GM18907 (cell line): ENCODE data around the gene PREB.
A peak's percentile ranks its signal among the peaks of the same experiment; 100 is the strongest.
"Not testable (repeated sequence)": the region's sequence is repeated elsewhere in the genome, so short reads cannot be mapped to it uniquely, and the experiment has no call there.

Experiments
- ATAC-seq: cut with Tn5 transposase; IDR thresholded peaks from one replicate; pipeline ENCODE4 v1.9.1; 2021; ENCODE audit warnings: mild to moderate bottlenecking, moderate library complexity; ENCODE audit not compliant: unreplicated experiment

Gene PREB, protein sequence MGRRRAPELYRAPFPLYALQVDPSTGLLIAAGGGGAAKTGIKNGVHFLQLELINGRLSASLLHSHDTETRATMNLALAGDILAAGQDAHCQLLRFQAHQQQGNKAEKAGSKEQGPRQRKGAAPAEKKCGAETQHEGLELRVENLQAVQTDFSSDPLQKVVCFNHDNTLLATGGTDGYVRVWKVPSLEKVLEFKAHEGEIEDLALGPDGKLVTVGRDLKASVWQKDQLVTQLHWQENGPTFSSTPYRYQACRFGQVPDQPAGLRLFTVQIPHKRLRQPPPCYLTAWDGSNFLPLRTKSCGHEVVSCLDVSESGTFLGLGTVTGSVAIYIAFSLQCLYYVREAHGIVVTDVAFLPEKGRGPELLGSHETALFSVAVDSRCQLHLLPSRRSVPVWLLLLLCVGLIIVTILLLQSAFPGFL

GRCh38 chr2:27133905-27134780 is at the start of gene PREB:
Gene PREB, minus strand, starts transcription at chr2:27134636. Its CDS starts 215 bp downstream, at chr2:27134421.
- ATAC-seq = peak; percentile 80

DNA sequence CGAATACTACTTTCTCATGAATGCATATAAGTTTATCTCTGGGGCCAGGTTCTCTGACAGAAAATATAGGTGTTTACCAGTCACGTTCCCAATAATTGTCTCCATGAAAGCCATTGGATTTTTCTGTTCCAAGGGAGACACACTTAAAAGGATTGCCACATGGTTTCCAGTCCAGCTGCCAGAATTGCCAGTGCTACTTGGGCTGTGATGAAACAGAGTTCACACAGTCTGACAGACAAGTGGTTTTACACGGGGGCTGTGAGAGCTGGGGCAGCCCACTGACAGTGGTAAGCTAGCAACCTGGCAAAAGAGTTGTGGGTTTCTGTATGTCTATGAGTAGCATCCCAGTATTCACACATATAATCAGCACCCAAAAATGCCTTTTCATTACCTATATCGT is 49.7 kb upstream of the PREB start:
- ATAC-seq = no peak

GRCh38 chr2:27182346-27182745 is 47.9 kb upstream of the PREB start:
- ATAC-seq = no peak

GRCh38 chr2:27179344-27180000 is 45.0 kb upstream of the PREB start:
- no peak for ATAC-seq

- no peak for ATAC-seq
These were observed 44.0 kb upstream of the PREB start for GRCh38 chr2:27178469-27178868.

GRCh38 chr2:27177441-27178351 is 43.3 kb upstream of the PREB start:
- no peak for ATAC-seq

- ATAC-seq = not testable (repeated sequence)
These were observed 41.3 kb upstream of the PREB start for GRCh38 chr2:27175781-27176180.

DNA sequence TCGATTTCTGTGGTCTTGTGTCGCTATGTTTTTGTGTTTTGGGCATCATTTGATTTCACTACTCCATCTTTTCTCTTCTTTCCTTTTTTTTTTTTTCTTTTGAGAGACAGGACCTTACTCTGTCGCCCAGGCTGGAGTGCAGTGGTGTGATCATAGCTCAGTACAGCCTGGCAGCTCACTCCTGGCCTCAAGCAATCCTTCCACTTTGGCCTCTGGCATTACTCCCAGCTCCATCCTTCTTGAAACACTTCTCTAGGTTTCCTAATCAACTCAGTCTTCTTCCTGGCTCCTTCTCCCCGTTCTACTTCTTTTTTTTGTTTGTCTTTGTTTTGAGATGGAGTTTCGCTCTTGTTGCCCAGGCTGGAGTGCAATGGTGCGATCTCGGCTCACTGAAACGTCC is 40.9 kb upstream of the PREB start:
- ATAC-seq = no peak

DNA sequence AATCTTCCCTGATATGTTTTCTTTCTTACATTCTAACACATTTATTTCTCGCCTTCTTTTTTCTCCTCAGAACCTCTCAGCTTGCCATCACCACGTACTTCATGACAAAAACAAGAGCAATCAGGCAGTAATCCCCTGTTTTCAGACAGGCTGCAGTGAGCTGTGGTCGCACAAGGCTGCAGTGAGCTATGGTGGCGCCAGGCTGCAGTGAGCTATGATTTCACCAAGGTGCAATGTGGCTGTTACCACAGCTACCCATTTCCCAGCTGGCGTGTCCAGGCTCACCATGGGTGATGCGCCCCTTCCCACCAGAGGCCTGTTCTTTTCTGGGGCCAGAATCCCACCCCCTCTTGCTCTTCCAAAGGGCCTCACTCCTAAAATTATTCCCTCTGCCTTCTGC is 40.2 kb upstream of the PREB start:
- ATAC-seq = no peak

DNA sequence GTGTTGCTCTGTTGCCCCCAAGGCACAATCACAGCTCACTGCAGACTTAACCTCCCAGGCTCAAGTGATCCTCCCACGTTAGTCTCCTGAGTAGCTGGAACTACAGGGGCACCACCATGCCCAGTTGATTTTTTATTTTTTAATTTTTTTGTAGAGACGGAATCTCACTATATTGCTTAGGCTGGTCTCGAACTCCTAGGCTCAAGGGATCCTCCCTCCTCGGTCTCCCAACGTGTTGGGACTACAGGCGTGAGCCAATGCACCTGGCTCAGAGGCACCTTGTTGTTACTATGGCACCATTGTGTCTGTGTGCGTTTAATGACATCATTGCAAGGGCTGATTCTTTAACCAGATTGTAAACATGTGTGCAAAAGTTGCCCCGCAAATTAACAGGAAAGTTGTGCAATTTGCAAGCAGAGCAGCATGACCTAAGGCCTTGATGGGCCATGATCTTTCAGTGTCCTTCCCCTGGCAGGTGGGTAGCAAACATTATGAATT is 37.0 kb upstream of the PREB start:
- ATAC-seq = no peak

- ATAC-seq = no peak
These were observed 36.3 kb upstream of the PREB start for GRCh38 chr2:27170581-27171337.

- no peak for ATAC-seq
These were observed 30.7 kb upstream of the PREB start for GRCh38 chr2:27164960-27165763.

- no peak for ATAC-seq
These were observed 28.0 kb upstream of the PREB start for GRCh38 chr2:27162151-27163121.

GRCh38 chr2:27160191-27160590 is 25.8 kb upstream of the PREB start:
- no peak for ATAC-seq

GRCh38 chr2:27159271-27159670 is 24.8 kb upstream of the PREB start:
- no peak for ATAC-seq

GRCh38 chr2:27158468-27158867 is 24.0 kb upstream of the PREB start:
- no peak for ATAC-seq

DNA sequence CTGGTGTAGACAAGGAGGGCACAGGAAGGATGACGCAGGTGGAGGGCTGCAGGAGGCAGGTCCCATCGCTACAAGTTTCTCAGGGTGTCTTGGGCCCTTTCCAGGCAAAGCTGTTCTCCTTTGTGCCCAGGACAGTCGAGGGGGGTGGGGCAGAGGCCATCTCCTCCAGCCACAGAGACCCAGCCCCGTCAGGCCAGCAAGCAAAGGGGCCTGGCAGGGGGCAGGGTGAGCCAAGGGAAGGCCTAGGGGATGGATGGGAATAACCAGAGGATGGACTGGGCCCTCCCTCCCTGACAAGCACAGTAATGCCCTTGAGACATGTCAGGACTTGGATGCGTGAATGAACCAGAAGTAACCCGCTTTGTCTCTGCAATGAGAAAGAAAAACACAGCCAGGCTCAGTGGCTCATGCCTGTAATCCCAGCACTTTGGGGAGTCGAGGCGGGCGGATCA is 20.7 kb upstream of the PREB start:
- ATAC-seq = no peak
